ENCODE data around the gene NFIC.
"Not testable (repeated sequence)": the region's sequence is repeated elsewhere in the genome, so short reads cannot be mapped to it uniquely, and the experiment has no call there.

The NFIC gene

GRCh38 chr19:3412066-3412465 lies 45.7 kb downstream of the NFIC start:
- Mint-ChIP-seq H3K36me3 (ENCODE audit: low read depth) (peaks cover 82% of the 10 kb centered on the region), H3K9me3 (no peaks in the 10 kb centered on the region), H3K4me1 (ENCODE audit: low read depth) (peaks cover 21% of the 10 kb centered on the region), H3K27ac (no peak overlapping the region), H3K27me3 (no peaks in the 10 kb centered on the region), H3K4me3 (no peak overlapping the region)
- intact Hi-C loops (cut with micrococcal nuclease): no loop called here

- H3K9me3 Mint-ChIP-seq: no peaks in the 10 kb centered on the region
- H3K27me3 Mint-ChIP-seq: no peaks in the 10 kb centered on the region
- no peak overlapping the region for H3K4me3 Mint-ChIP-seq
- H3K4me1 Mint-ChIP-seq (ENCODE audit: low read depth): peaks cover 17% of the 10 kb centered on the region
- peaks cover 76% of the 10 kb centered on the region for H3K36me3 Mint-ChIP-seq (ENCODE audit: low read depth)
- intact Hi-C loops (cut with micrococcal nuclease): no loop called here
- no peak overlapping the region for H3K27ac Mint-ChIP-seq
Measured at GRCh38 chr19:3413796-3414327, 47.5 kb downstream of the NFIC start.

GRCh38 chr19:3415695-3416094 lies 49.3 kb downstream of the NFIC start:
- no peak overlapping the region for H3K27ac Mint-ChIP-seq
- peaks cover 18% of the 10 kb centered on the region for H3K4me1 Mint-ChIP-seq (ENCODE audit: low read depth)
- no peaks in the 10 kb centered on the region for H3K27me3 Mint-ChIP-seq
- no peaks in the 10 kb centered on the region for H3K9me3 Mint-ChIP-seq
- intact Hi-C loops (cut with micrococcal nuclease): no loop called here
- peaks cover 71% of the 10 kb centered on the region for H3K36me3 Mint-ChIP-seq (ENCODE audit: low read depth)
- H3K4me3 Mint-ChIP-seq: no peak overlapping the region

GRCh38 chr19:3420244-3420755 lies 53.9 kb downstream of the NFIC start:
- Mint-ChIP-seq H3K27me3 (no peaks in the 10 kb centered on the region), H3K4me1 (ENCODE audit: low read depth) (peaks cover 13% of the 10 kb centered on the region), H3K27ac (no peak overlapping the region), H3K36me3 (ENCODE audit: low read depth) (peaks cover 72% of the 10 kb centered on the region), H3K9me3 (no peaks in the 10 kb centered on the region), H3K4me3 (no peak overlapping the region)
- intact Hi-C loops (cut with micrococcal nuclease): no loop called here

- Mint-ChIP-seq H3K27me3 (no peaks in the 10 kb centered on the region), H3K9me3 (no peaks in the 10 kb centered on the region), H3K27ac (no peak overlapping the region), H3K4me1 (ENCODE audit: low read depth) (peaks cover 13% of the 10 kb centered on the region), H3K4me3 (no peak overlapping the region), H3K36me3 (ENCODE audit: low read depth) (peaks cover 70% of the 10 kb centered on the region)
- intact Hi-C loops (cut with micrococcal nuclease): no loop called here
Measured at GRCh38 chr19:3420909-3421619, 54.7 kb downstream of the NFIC start.

DNA sequence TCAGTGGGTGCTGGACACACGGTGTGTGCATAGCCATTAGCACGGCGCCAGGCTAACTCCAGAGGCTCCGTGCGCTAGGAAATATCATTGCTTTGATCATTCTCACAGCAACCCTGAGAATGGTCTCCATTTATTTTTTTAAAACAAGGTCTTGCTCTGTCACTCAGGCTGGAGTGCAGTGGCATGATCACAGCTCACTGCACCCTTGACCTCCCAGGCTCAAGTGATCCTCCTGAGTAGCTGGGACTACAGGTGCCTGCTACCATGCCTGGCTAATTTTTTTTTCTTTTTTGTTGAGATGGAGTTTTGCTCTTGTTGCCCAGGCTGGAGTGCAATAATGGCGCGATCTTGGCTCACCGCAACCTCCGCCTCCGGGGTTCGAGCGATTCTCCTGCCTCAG lies 55.3 kb downstream of the NFIC start:
- intact Hi-C loops (cut with micrococcal nuclease); H3K9me3 Mint-ChIP-seq; H3K27ac Mint-ChIP-seq; H3K4me3 Mint-ChIP-seq; H3K27me3 Mint-ChIP-seq: not testable (repeated sequence)
- H3K4me1 Mint-ChIP-seq (ENCODE audit: low read depth): peaks cover 19% of the 10 kb centered on the region
- peaks cover 74% of the 10 kb centered on the region for H3K36me3 Mint-ChIP-seq (ENCODE audit: low read depth)

GRCh38 chr19:3423183-3423829 lies 56.9 kb downstream of the NFIC start:
- H3K9me3 Mint-ChIP-seq: peaks cover 11% of the 10 kb centered on the region
- no peak overlapping the region for H3K27ac Mint-ChIP-seq
- H3K36me3 Mint-ChIP-seq (ENCODE audit: low read depth): peaks cover 79% of the 10 kb centered on the region
- H3K27me3 Mint-ChIP-seq: no peaks in the 10 kb centered on the region
- intact Hi-C loops (cut with micrococcal nuclease): no loop called here
- peaks cover 35% of the 10 kb centered on the region for H3K4me1 Mint-ChIP-seq (ENCODE audit: low read depth)
- no peak overlapping the region for H3K4me3 Mint-ChIP-seq

- Mint-ChIP-seq H3K27ac (no peak overlapping the region), H3K9me3 (peaks cover 11% of the 10 kb centered on the region), H3K4me1 (ENCODE audit: low read depth) (peaks cover 46% of the 10 kb centered on the region), H3K27me3 (no peaks in the 10 kb centered on the region), H3K4me3 (no peak overlapping the region), H3K36me3 (ENCODE audit: low read depth) (peaks cover 58% of the 10 kb centered on the region)
- intact Hi-C loops (cut with micrococcal nuclease): loop anchor here (5.0 kb wide), 1 partner anchor 84 kb away; no protein-coding TSS in a partner anchor
Measured at GRCh38 chr19:3426433-3426832, 60.0 kb downstream of the NFIC start.

- not testable (repeated sequence) for H3K27me3 Mint-ChIP-seq, H3K4me3 Mint-ChIP-seq
- Mint-ChIP-seq H3K27ac (peak overlapping the region; percentile 66), H3K4me1 (ENCODE audit: low read depth) (peaks cover 67% of the 10 kb centered on the region), H3K36me3 (ENCODE audit: low read depth) (peaks cover 63% of the 10 kb centered on the region), H3K9me3 (peaks cover 22% of the 10 kb centered on the region)
- intact Hi-C loops (cut with micrococcal nuclease): loop anchor here (5.0 kb wide), 1 partner anchor 63 kb away; the partner anchor contains the start of gene NFIC
Measured at GRCh38 chr19:3430366-3430680, 63.9 kb downstream of the NFIC start.

DNA sequence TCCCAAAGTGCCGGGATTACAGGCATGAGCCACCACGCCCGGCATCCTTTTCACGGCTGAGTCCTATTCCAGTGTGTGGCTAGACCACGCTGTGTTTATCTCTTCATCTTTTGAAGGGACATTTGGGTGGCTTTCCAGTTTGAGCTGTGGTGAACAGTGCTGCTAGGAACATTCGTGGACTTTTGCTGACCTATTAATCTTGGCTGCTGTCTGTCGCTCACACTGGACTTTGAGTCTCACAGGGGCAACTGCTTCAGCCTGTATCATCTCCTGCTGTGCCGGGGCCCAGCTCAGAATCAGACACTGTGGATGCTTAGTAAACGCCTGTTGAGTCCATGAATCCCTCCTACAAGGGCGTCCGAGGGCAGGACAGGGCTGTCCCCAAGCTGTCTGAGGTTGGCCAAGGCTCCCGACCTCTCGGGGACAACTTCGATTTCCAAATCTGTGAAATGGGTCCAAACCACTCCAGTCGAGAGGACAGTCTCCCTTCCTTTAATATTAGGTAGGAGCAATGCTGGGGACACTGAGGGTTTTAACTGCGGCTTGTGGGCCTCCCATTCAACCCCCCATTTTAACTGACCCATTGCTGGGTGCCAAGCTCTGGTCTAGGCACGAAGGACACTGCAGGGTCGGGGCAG lies 65.5 kb downstream of the NFIC start:
- Mint-ChIP-seq H3K4me1 (ENCODE audit: low read depth) (peaks cover 65% of the 10 kb centered on the region), H3K27ac (no peak overlapping the region), H3K27me3 (no peaks in the 10 kb centered on the region), H3K36me3 (ENCODE audit: low read depth) (peaks cover 64% of the 10 kb centered on the region), H3K4me3 (no peak overlapping the region), H3K9me3 (peaks cover 15% of the 10 kb centered on the region)
- intact Hi-C loops (cut with micrococcal nuclease): loop anchor here (5.0 kb wide), 1 partner anchor 65 kb away; the partner anchor contains the start of gene NFIC

DNA sequence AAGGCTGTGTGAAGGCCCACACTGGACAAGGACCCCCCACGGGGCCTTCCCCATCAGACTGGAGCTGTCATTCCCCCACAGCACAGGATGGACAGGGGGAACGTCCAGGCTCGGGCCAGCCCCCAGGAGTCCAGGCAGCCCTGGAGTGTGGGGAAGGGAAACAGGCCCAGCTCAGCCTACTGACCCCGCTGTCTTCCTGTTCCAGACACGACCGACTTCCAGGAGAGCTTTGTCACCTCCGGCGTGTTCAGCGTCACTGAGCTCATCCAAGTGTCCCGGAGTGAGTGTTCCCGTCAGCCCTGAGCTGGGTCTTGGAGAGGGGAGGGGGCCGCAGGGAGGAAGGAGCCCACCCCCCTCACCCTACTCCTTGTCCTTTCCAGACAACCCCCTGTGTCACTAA lies 66.9 kb downstream of the NFIC start:
- peaks cover 71% of the 10 kb centered on the region for H3K36me3 Mint-ChIP-seq (ENCODE audit: low read depth)
- peaks cover 11% of the 10 kb centered on the region for H3K9me3 Mint-ChIP-seq
- no peak overlapping the region for H3K4me3 Mint-ChIP-seq
- intact Hi-C loops (cut with micrococcal nuclease): loop anchor here (5.0 kb wide), 1 partner anchor 66 kb away; the partner anchor contains the start of gene NFIC
- H3K4me1 Mint-ChIP-seq (ENCODE audit: low read depth): peaks cover 51% of the 10 kb centered on the region
- peak overlapping the region; percentile 92 for H3K27ac Mint-ChIP-seq
- H3K27me3 Mint-ChIP-seq: no peaks in the 10 kb centered on the region

- intact Hi-C loops (cut with micrococcal nuclease): loop anchor here (5.0 kb wide), 1 partner anchor 67 kb away; the partner anchor contains the start of gene NFIC
- Mint-ChIP-seq H3K9me3 (peaks cover 11% of the 10 kb centered on the region), H3K27ac (peak overlapping the region; percentile 92), H3K4me3 (peak overlapping the region; percentile 79), H3K36me3 (ENCODE audit: low read depth) (peaks cover 77% of the 10 kb centered on the region), H3K4me1 (ENCODE audit: low read depth) (peaks cover 44% of the 10 kb centered on the region), H3K27me3 (no peaks in the 10 kb centered on the region)
Measured at GRCh38 chr19:3433805-3434540, 67.6 kb downstream of the NFIC start.

All from dendritic cell treated with granulocyte-macrophage colony-stimulating factor and Interleukin-4, amounts not matched to agents 40 ng/mL and 50 ng/mL, for 4 days (primary cell).